Lung (tissue), 12 donors: ENCODE measurements around the gene CDK5RAP2. TPM values are rescaled to one million over a fixed set of nuclear protein-coding genes. Genes with fewer than 3 reads are reported as not detected.
A peak's percentile ranks its signal among the peaks of the same experiment; 100 is the strongest.

ENCODE experiments used
- ATAC-seq: fragments of 200-7000 bp; cut with Tn5 transposase; one replicate; pipeline ENCODE4 v1.9.1; 2020; ENCODE audit warnings: moderate number of reproducible peaks; ENCODE audit not compliant: insufficient read depth, low FRiP score
- DNase-seq, 3 donors: peaks; one replicate each; pipeline ENCODE4 v3.0.0-alpha.2; 2013 to 2017
- H3K27ac ChIP-seq, 2 donors: one replicate each; pipeline ENCODE4 v1.5.1; 2013; ENCODE audit warnings: mild to moderate bottlenecking in 2 of 2, moderate library complexity in 2 of 2, control low read depth in 1 of 2, inconsistent platforms in 1 of 2, low read depth in 1 of 2, low read length in 1 of 2
- H3K27me3 ChIP-seq, 3 donors: one replicate each; pipeline ENCODE4 v1.5.1; 2013; ENCODE audit warnings: low read length in 2 of 3; ENCODE audit not compliant: control insufficient read depth in 3 of 3, insufficient read depth in 3 of 3
- H3K36me3 ChIP-seq, 4 donors: one replicate each; pipeline ENCODE4 v1.5.1; 2013; ENCODE audit warnings: low read length in 4 of 4, mild to moderate bottlenecking in 1 of 4, moderate library complexity in 1 of 4; ENCODE audit not compliant: control insufficient read depth in 4 of 4, insufficient read depth in 4 of 4
- H3K4me1 ChIP-seq, 5 donors: one replicate each; pipeline ENCODE4 v1.5.1; 2013; ENCODE audit warnings: low read length in 5 of 5, mild to moderate bottlenecking in 2 of 5, moderate library complexity in 1 of 5; ENCODE audit not compliant: control insufficient read depth in 5 of 5, insufficient read depth in 5 of 5
- H3K4me3 ChIP-seq: one replicate; pipeline ENCODE4 v1.5.1; 2013; ENCODE audit warnings: mild to moderate bottlenecking, control low read depth, moderate library complexity
- H3K9ac ChIP-seq, 2 donors: one replicate each; pipeline ENCODE4 v1.5.1; 2013; ENCODE audit warnings: low read length in 2 of 2, control low read depth in 1 of 2; ENCODE audit not compliant: insufficient read depth in 1 of 2
- H3K9me3 ChIP-seq, 4 donors: one replicate each; pipeline ENCODE4 v1.5.1; 2013; ENCODE audit warnings: low read length in 3 of 4, mild to moderate bottlenecking in 1 of 4, moderate library complexity in 1 of 4; ENCODE audit not compliant: control insufficient read depth in 4 of 4, insufficient read depth in 3 of 4
- CTCF ChIP-seq: IDR thresholded peaks from 2 replicates; pipeline ENCODE4 v1.5.1; 2012; ENCODE audit warnings: mild to moderate bottlenecking; ENCODE audit errors: control extremely low read depth, extremely low read depth
- WGBS, 2 donors: extraction: QIAGEN DNeasy Blood & Tissue Kit; methylation state at CpG; one replicate each; pipeline ENCODE4 v1.1.7; 2013; 5-methylcytosine and 5-hydroxymethylcytosine counted together
- polyA plus RNA-seq, 2 donors: library from polyadenylated mRNA; stranded (reverse); fragments of 200-250 nt; gene quantifications; one replicate each; pipeline ENCODE4 v1.2.1, GENCODE V29; 2013
- total RNA-seq, 2 donors: library from RNA; depleted of rRNA in 1 of 2; stranded (reverse); fragments of >200 nt in 1 of 2; gene quantifications; one replicate each; pipeline ENCODE4 v1.2.1, GENCODE V29; 2014 to 2021
- donor health status: control.
- donor health status: control.
- donor health status: Bipolar disorder and iron deficiency.
- donor health status: healthy.
- donor health status: DM: yes; HTN: yes; CAD: no.

The CDK5RAP2 gene
- total and polyA plus RNA-seq, 4 donors, result 25.6 to 65.7 (median 35.9) TPM

DNA sequence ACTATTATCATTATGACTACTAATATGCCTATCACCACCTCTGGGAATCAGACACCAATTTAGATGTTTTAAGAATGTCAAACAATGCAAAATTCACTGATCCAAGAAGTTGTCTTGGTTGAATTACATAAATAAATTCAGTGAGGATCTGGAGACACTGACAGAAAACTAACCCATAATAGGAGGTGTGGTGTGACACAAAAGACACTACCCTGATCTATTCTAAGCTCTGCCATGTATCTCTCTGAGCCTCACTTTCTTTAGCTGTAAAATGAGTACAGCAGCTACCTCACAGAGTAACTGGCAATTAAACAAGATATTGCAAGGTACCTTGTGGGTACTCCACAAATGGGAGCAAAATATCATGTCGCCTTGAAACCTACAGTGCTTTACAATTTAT is 7.5 kb downstream of the CDK5RAP2 start:
- ATAC-seq (no peak), DNase-seq (no peak)
- Histone ChIP-seq H3K9me3 (no peaks in the 10 kb centered on the region), H3K27me3 (no peaks in the 10 kb centered on the region), H3K9ac (no peak overlapping the region), H3K4me3 (no peak overlapping the region), H3K4me1 (peaks cover 0 to 4% (median 0%) of the 10 kb centered on the region in 5 donors), H3K27ac (peak overlapping the region in 1 of 2 donors; percentile 1), H3K36me3 (peaks cover 13 to 36% (median 16%) of the 10 kb centered on the region in 4 donors)
- WGBS, 2 donors, result 97 to 99% methylated on average over 1 of the region's 1 CpG
- no peak for TF ChIP-seq CTCF

DNA sequence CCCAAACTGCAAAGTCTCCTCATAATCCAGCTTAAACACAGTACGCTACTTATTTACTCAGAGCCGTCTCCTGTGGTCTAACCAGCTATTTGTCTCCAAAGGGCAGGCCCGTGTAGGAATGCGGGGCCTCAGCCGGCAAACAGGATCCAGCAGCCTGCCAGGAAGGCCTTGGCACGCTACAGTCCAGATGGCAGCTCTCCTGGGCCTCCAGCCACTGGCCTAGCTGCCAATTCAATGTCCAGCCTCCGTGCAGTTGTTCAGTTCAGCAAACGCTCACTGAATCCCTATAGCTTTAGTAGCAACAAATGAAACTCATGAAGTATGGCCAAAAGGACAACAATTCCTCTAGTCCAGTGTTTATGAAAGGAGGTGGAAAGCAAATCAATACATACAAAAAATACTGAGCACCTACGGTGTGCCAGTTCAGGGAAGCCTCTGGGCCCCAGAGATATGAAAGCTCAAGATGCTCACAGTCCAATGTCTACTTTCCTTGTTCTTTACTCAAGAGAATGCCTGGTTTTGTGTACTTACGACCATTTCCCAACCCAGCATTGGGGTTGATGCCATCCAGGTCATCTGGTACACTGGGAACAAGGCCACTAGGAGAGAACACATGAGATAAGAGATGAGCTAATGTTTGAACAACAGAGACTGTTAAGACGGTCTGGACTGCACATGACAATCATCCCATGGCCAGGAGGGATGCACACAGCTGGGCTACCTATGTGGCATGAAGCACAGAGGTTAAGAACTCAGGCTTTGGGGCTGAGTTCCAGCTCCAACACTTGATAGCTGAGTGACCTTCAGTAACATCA is 8.3 kb downstream of the CDK5RAP2 start:
- 66 to 79% methylated on average over 11 of the region's 11 CpGs for WGBS, 2 donors
- Histone ChIP-seq H3K9me3 (no peaks in the 10 kb centered on the region), H3K36me3 (peaks cover 17 to 41% (median 18%) of the 10 kb centered on the region in 4 donors), H3K4me1 (peaks cover 0 to 4% (median 0%) of the 10 kb centered on the region in 5 donors), H3K4me3 (no peak overlapping the region), H3K27ac (peak overlapping the region; percentile 1 to 46), H3K27me3 (no peaks in the 10 kb centered on the region), H3K9ac (no peak overlapping the region)
- DNase-seq (peak; percentile 22 to 29 (median 23)), ATAC-seq (peak; percentile 75)
- no peak for TF ChIP-seq CTCF

GRCh38 chr9:120570296-120570695 is 9.7 kb downstream of the CDK5RAP2 start:
- no peak for TF ChIP-seq CTCF
- Histone ChIP-seq H3K9ac (no peak overlapping the region), H3K4me1 (peaks cover 0 to 4% (median 0%) of the 10 kb centered on the region in 5 donors), H3K9me3 (no peaks in the 10 kb centered on the region), H3K4me3 (no peak overlapping the region), H3K27me3 (no peaks in the 10 kb centered on the region), H3K27ac (no peak overlapping the region), H3K36me3 (peaks cover 20 to 51% (median 25%) of the 10 kb centered on the region in 4 donors)
- WGBS, 2 donors, result 96 to 99% methylated on average over 5 of the region's 5 CpGs
- no peak for ATAC-seq
- no peak for DNase-seq
